Amniotic epithelial cell (primary cell): ENCODE measurements around the gene ANKRD20A1.
"Not testable (repeated sequence)": the region's sequence is repeated elsewhere in the genome, so short reads cannot be mapped to it uniquely, and the experiment has no call there.

Experiments used
- DNase-seq: peaks from one replicate; pipeline ENCODE4 v3.0.0-alpha.2; 2010; ENCODE audit warnings: low read depth

Gene ANKRD20A1

GRCh38 chr9:67858871-67859270, at the start of gene ANKRD20A1:
ANKRD20A1 (plus strand) TSS chr9:67858931; CDS start chr9:67859427, 496 bp downstream.
- not testable (repeated sequence) for DNase-seq

- DNase-seq: peak; percentile 1
Measured at GRCh38 chr9:67832088-67832487, 26.6 kb upstream of the ANKRD20A1 start.
